ENCODE measurements around the gene CKB.

The CKB gene

DNA sequence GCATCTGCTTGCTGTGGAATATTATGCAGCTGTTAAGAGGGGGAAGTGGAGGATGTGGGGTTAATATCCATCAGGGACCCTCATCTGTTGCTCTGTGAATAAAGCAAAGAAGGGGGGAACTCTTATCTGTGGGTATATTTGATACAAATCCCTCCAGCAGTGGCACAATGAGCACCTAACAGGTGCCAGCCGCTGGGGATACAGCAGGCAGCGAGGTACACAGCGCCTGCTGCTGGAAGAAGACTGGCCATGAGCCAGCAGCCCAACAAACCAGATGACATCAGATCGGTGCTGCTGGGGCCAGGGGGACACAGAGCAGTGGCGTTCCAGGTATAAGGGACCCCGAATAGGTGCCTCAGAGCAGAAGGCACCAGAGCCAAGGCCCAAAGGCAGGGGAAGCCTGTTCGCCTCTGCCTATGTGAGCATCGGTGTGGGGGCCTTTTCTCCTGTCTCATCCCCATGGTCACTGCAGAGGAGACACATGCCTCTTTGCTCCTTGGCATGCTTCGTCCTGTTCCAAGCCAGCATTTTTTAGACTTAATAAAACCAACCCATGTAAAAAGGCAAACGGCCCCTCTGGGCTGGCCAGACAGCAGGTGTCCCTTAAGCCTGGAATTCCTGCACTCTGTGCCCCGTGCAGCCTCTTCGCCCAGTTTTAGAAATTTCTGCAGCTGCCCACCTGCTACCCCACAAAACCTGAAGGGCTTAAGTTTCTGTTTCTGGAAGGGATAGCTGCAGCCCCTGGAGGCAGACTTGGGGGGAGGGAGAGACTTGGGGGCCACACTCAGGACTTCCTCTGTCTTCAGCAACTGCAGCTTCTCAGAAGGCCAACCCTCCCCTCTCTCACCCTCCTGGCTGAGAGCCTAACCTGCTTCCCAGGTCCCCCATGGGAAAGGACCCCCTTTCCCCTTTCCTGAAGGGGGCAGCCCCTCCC, 1.6 kb upstream of the CKB start:
- H3K4me1 ChIP-seq (ENCODE audit: control insufficient read depth, low read depth, low read length): no peaks in the 10 kb centered on the region
- peaks cover under 1% of the 10 kb centered on the region for H3K79me2 ChIP-seq (ENCODE audit: control insufficient read depth, insufficient read depth, low read length)
- H3K27me3 ChIP-seq (ENCODE audit: insufficient read depth, low read length, poor library complexity): peaks cover 5% of the 10 kb centered on the region
- H3K9ac ChIP-seq (ENCODE audit: low read length): no peak overlapping the region
- no CpG with 5 or more reads among the region's 12 CpGs for WGBS (ENCODE audit: extremely low coverage, insufficient coverage, low lambda C conversion rate)
- H3K23ac ChIP-seq (ENCODE audit: low read length): no peak overlapping the region
- H3K4me3 ChIP-seq (ENCODE audit: low read length): no peak overlapping the region
- H2BK5ac ChIP-seq (ENCODE audit: low read length): no peak overlapping the region
- H2BK120ac ChIP-seq (ENCODE audit: low read depth, low read length): no peak overlapping the region
- DNase-seq: no peak
- H2BK15ac ChIP-seq (replicated peaks; ENCODE audit: low read depth): no peak overlapping the region
- H2AK5ac ChIP-seq (ENCODE audit: low read length): no peak overlapping the region
- no peak overlapping the region for H3K4ac ChIP-seq (ENCODE audit: low read depth, low read length)
- no peak overlapping the region for H4K5ac ChIP-seq (ENCODE audit: low read length)
- no peak overlapping the region for H3K27ac ChIP-seq (ENCODE audit: low read depth, low read length)
- H3K4me2 ChIP-seq (ENCODE audit: low read length): no peak overlapping the region
- H3K56ac ChIP-seq (ENCODE audit: low read length): no peak overlapping the region
- no peak overlapping the region for H4K8ac ChIP-seq (ENCODE audit: low read depth, low read length)
- no peak overlapping the region for H3K18ac ChIP-seq (ENCODE audit: low read length)
- peaks cover under 1% of the 10 kb centered on the region for H3K79me1 ChIP-seq (ENCODE audit: low read length)
- H3K36me3 ChIP-seq (ENCODE audit: control insufficient read depth, insufficient read depth, low read length): no peaks in the 10 kb centered on the region

DNA sequence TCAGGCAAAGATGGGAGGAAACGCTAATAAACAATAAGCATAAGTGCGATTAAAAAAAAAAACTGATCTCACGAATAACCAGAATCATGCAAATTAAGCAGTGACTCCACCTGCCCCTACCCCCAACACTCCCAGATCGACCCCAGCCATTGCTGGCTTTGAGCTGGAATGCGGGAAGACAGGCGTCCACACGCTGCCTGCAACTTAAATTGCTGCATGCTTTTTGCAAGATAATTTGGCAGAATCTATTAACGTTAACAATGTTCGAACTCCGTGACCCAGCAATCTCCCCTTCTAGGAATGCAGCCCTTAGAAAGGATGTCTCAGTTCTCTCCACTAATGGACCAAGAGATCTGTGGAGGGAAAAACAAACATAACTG, 935 bp upstream of the CKB start:
- Histone ChIP-seq H3K79me1 (ENCODE audit: low read length) (no peaks in the 10 kb centered on the region), H3K18ac (ENCODE audit: low read length) (no peak overlapping the region), H3K56ac (ENCODE audit: low read length) (no peak overlapping the region), H2BK120ac (ENCODE audit: low read depth, low read length) (no peak overlapping the region), H3K36me3 (ENCODE audit: control insufficient read depth, insufficient read depth, low read length) (no peaks in the 10 kb centered on the region), H3K4me3 (ENCODE audit: low read length) (no peak overlapping the region), H4K8ac (ENCODE audit: low read depth, low read length) (no peak overlapping the region), H3K4me2 (ENCODE audit: low read length) (no peak overlapping the region), H3K27ac (ENCODE audit: low read depth, low read length) (no peak overlapping the region), H2BK15ac (replicated peaks; ENCODE audit: low read depth) (no peak overlapping the region), H2BK5ac (ENCODE audit: low read length) (no peak overlapping the region), H3K4me1 (ENCODE audit: control insufficient read depth, low read depth, low read length) (no peaks in the 10 kb centered on the region), H3K79me2 (ENCODE audit: control insufficient read depth, insufficient read depth, low read length) (no peaks in the 10 kb centered on the region), H4K5ac (ENCODE audit: low read length) (no peak overlapping the region), H3K27me3 (ENCODE audit: insufficient read depth, low read length, poor library complexity) (peaks cover 5% of the 10 kb centered on the region), H2AK5ac (ENCODE audit: low read length) (no peak overlapping the region), H3K4ac (ENCODE audit: low read depth, low read length) (no peak overlapping the region), H3K9ac (ENCODE audit: low read length) (no peak overlapping the region), H3K23ac (ENCODE audit: low read length) (no peak overlapping the region)
- no CpG with 5 or more reads among the region's 10 CpGs for WGBS (ENCODE audit: extremely low coverage, insufficient coverage, low lambda C conversion rate)
- no peak for DNase-seq

DNA sequence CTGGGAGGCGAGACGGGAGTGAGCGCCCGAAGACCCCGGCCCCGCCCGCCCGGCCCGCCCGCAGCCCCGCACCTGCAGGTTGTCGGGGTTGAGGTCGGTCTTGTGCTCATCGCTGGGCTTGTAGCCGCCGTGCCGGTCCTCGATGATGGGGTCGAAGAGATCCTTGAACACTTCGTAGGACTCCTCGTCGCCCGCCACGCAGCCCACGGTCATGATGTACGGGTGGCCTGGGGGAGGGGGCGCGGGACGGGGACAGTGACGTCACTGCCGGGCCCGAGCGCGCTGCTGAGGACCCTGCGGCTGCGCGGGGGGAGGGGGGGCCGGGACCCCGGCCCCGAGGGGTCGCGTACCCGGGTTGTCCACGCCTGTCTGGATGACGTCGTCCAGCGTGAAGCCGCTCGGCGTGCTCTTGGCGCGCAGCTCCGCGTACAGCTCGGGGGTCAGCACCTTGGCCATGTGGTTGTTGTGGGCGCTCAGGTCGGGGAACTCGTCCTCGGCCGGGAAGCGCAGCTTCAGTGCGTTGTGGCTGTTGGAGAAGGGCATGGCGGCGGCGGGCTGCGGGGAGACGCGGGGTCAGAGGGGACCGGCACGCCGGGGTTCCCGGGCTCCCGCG, 573 bp downstream of the CKB start:
- Histone ChIP-seq H4K5ac (ENCODE audit: low read length) (no peak overlapping the region), H2AK5ac (ENCODE audit: low read length) (no peak overlapping the region), H3K36me3 (ENCODE audit: control insufficient read depth, insufficient read depth, low read length) (no peaks in the 10 kb centered on the region), H2BK5ac (ENCODE audit: low read length) (no peak overlapping the region), H3K4me2 (ENCODE audit: low read length) (peak overlapping the region; percentile 71), H3K56ac (ENCODE audit: low read length) (peak overlapping the region; percentile 86), H3K27me3 (ENCODE audit: insufficient read depth, low read length, poor library complexity) (peaks cover 5% of the 10 kb centered on the region), H2BK15ac (replicated peaks; ENCODE audit: low read depth) (no peak overlapping the region), H3K4me3 (ENCODE audit: low read length) (peak overlapping the region; percentile 72), H4K8ac (ENCODE audit: low read depth, low read length) (no peak overlapping the region), H3K4me1 (ENCODE audit: control insufficient read depth, low read depth, low read length) (no peaks in the 10 kb centered on the region), H3K79me1 (ENCODE audit: low read length) (no peaks in the 10 kb centered on the region), H2BK120ac (ENCODE audit: low read depth, low read length) (no peak overlapping the region), H3K79me2 (ENCODE audit: control insufficient read depth, insufficient read depth, low read length) (no peaks in the 10 kb centered on the region), H3K4ac (ENCODE audit: low read depth, low read length) (peak overlapping the region; percentile 20), H3K27ac (ENCODE audit: low read depth, low read length) (no peak overlapping the region), H3K18ac (ENCODE audit: low read length) (peak overlapping the region; percentile 46), H3K9ac (ENCODE audit: low read length) (peak overlapping the region; percentile 64), H3K23ac (ENCODE audit: low read length) (no peak overlapping the region)
- no CpG with 5 or more reads among the region's 74 CpGs for WGBS (ENCODE audit: extremely low coverage, insufficient coverage, low lambda C conversion rate)
- peak; percentile 43 for DNase-seq

DNA sequence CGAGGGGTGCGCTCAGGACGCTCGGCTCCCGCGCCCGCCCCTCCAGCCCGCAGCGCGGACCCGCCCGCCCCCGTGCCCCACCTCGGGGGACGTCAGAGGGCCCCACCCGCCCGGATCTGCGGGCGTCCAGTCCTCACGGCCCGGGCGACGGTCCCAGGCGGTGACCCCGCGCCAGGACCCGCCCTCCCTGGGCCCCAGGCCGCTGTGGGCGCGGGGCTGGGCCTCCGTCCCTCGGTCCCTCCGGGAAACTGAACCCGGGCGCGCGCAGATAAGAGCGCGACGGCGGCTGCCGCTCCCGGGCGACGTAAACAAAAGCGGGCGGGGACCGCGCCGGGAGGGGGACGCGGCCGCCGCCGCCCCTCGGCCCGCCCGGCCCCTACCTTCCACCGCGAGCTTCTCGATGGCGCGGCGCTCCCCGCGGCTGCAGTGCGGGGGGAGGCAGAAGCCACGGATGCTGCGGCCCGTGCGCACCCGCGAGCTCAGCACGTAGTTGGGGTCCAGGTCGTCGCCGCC, 1.1 kb downstream of the CKB start:
- Histone ChIP-seq H3K4me1 (ENCODE audit: control insufficient read depth, low read depth, low read length) (no peaks in the 10 kb centered on the region), H3K4me3 (ENCODE audit: low read length) (peak overlapping the region; percentile 35), H4K8ac (ENCODE audit: low read depth, low read length) (no peak overlapping the region), H3K4ac (ENCODE audit: low read depth, low read length) (peak overlapping the region; percentile 20), H3K27me3 (ENCODE audit: insufficient read depth, low read length, poor library complexity) (peaks cover 5% of the 10 kb centered on the region), H3K4me2 (ENCODE audit: low read length) (peak overlapping the region; percentile 51), H2BK5ac (ENCODE audit: low read length) (no peak overlapping the region), H3K79me2 (ENCODE audit: control insufficient read depth, insufficient read depth, low read length) (no peaks in the 10 kb centered on the region), H4K5ac (ENCODE audit: low read length) (no peak overlapping the region), H3K18ac (ENCODE audit: low read length) (peak overlapping the region; percentile 31), H2AK5ac (ENCODE audit: low read length) (no peak overlapping the region), H3K79me1 (ENCODE audit: low read length) (no peaks in the 10 kb centered on the region), H3K9ac (ENCODE audit: low read length) (peak overlapping the region; percentile 64), H2BK120ac (ENCODE audit: low read depth, low read length) (no peak overlapping the region), H2BK15ac (replicated peaks; ENCODE audit: low read depth) (no peak overlapping the region), H3K27ac (ENCODE audit: low read depth, low read length) (no peak overlapping the region), H3K56ac (ENCODE audit: low read length) (peak overlapping the region; percentile 86), H3K36me3 (ENCODE audit: control insufficient read depth, insufficient read depth, low read length) (no peaks in the 10 kb centered on the region), H3K23ac (ENCODE audit: low read length) (no peak overlapping the region)
- no CpG with 5 or more reads among the region's 77 CpGs for WGBS (ENCODE audit: extremely low coverage, insufficient coverage, low lambda C conversion rate)
- no peak for DNase-seq

DNA sequence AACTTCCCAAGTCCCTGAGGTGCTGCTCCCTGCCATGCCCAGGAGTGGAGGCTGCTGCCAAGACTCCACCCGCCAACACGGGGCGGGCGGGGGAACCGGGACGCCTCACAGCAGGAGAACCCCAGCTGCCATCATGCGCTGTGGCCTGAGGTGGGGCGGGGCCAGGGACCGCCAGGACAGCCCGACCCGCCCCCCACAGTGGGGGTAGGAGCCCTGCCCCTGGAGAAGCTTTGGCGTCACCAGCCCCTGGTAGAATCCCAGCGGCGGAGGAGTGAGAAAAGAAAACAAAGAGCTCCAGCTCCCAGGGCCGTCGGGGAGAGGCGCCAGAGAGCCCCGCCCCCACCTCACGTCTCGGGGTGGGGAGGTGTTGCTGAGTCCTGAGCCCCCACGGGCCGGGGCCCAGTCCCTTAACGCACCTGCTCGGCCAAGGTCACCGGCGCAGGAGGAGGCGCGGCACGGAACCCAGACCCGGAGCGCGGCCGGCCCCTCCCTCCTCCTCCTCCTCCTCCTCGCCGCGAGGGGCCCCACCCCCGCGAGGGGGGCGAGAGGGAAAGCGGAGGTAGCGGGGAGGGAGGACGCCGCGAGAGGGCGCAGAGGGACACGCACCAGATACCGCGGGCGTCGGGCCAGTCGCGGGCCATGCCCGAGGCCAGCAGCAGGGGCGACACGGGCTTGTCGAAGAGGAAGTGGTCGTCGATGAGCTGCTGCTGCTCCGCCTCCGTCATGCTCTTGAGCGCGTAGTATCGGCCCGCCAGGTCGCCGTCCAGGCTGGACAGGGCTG, 1.8 kb downstream of the CKB start:
- Histone ChIP-seq H4K5ac (ENCODE audit: low read length) (no peak overlapping the region), H3K18ac (ENCODE audit: low read length) (peak overlapping the region; percentile 31), H3K4me1 (ENCODE audit: control insufficient read depth, low read depth, low read length) (no peaks in the 10 kb centered on the region)

More for the DNA sequence above, 1.8 kb downstream of the CKB start:
- Histone ChIP-seq H3K23ac (ENCODE audit: low read length) (no peak overlapping the region), H2BK120ac (ENCODE audit: low read depth, low read length) (no peak overlapping the region), H2AK5ac (ENCODE audit: low read length) (no peak overlapping the region), H3K9ac (ENCODE audit: low read length) (peak overlapping the region; percentile 64), H4K8ac (ENCODE audit: low read depth, low read length) (no peak overlapping the region), H3K56ac (ENCODE audit: low read length) (peak overlapping the region; percentile 86), H3K79me2 (ENCODE audit: control insufficient read depth, insufficient read depth, low read length) (no peaks in the 10 kb centered on the region), H3K4me2 (ENCODE audit: low read length) (peak overlapping the region; percentile 51), H2BK15ac (replicated peaks; ENCODE audit: low read depth) (no peak overlapping the region), H3K27ac (ENCODE audit: low read depth, low read length) (no peak overlapping the region), H3K4me3 (ENCODE audit: low read length) (peak overlapping the region; percentile 25), H3K27me3 (ENCODE audit: insufficient read depth, low read length, poor library complexity) (peaks cover 5% of the 10 kb centered on the region), H3K79me1 (ENCODE audit: low read length) (no peaks in the 10 kb centered on the region), H3K4ac (ENCODE audit: low read depth, low read length) (no peak overlapping the region), H2BK5ac (ENCODE audit: low read length) (no peak overlapping the region), H3K36me3 (ENCODE audit: control insufficient read depth, insufficient read depth, low read length) (no peaks in the 10 kb centered on the region)
- WGBS (ENCODE audit: extremely low coverage, insufficient coverage, low lambda C conversion rate): no CpG with 5 or more reads among the region's 66 CpGs
- peak; percentile 92 for DNase-seq
